B cell (primary cell): ENCODE measurements around the gene RAB3A. TPM values are rescaled to one million over a fixed set of nuclear protein-coding genes. Genes with fewer than 3 reads are reported as not detected.

Experiments used
- ATAC-seq: fragments of 200-7000 bp; cut with Tn5 transposase; one replicate; pipeline ENCODE4 v1.10.0; 2021; ENCODE audit warnings: low read depth, mild to moderate bottlenecking, moderate number of reproducible peaks, moderate library complexity
- CTCF ChIA-PET: fragments of 350-600 bp; sonication (Branson Sonifier 250); formaldehyde crosslinking; loops from one replicate; lab custom pipeline; 2021; ENCODE audit warnings: antibody characterized with exemption, inconsistent platforms; lab: Charles Lee
- POLR2A ChIA-PET: fragments of 350-600 bp; sonication (Branson Sonifier 250); formaldehyde crosslinking; loops from one replicate; lab custom pipeline; 2021; ENCODE audit warnings: antibody characterized with exemption; lab: Charles Lee
- DNase-seq: peaks from one replicate; pipeline ENCODE4 v3.0.0; 2013
- H2AFZ ChIP-seq: 2 replicates; pipeline ENCODE4 v1.6.1; 2012; ENCODE audit warnings: mild to moderate bottlenecking, low read depth, low read length; ENCODE audit not compliant: insufficient read depth, poor library complexity, severe bottlenecking
- H3K27ac ChIP-seq, 2 donors: 1 replicate in 1 of 2; 2 replicates in 1 of 2; pipeline ENCODE4 v1.5.1; 2012 to 2013; ENCODE audit warnings: low read length in 2 of 2, mild to moderate bottlenecking in 2 of 2, moderate library complexity in 1 of 2
- H3K27me3 ChIP-seq, 4 experiments: fragments of 200-600 bp in 1 of 4; sonication (generic) in 1 of 4; replicated peaks in 1 of 4; 1 replicate in 2 of 4; 2 replicates in 2 of 4; pipeline versions ENCODE4 v1.6.1 to v1.7.0; 2013 to 2016; ENCODE audit warnings: low read length in 3 of 4, mild to moderate bottlenecking in 2 of 4, mixed read lengths in 1 of 4, moderate library complexity in 1 of 4; ENCODE audit not compliant: insufficient read depth in 4 of 4, control insufficient read depth in 3 of 4; ENCODE audit errors: control extremely low read depth in 1 of 4
- H3K36me3 ChIP-seq, 2 experiments: replicated peaks in 1 of 2; 1 replicate in 1 of 2; 2 replicates in 1 of 2; pipeline versions ENCODE4 v1.6.1 to v1.7.1; 2013; ENCODE audit warnings: low read length in 1 of 2; ENCODE audit not compliant: insufficient read depth in 2 of 2, control insufficient read depth in 1 of 2; ENCODE audit errors: control extremely low read depth in 1 of 2, extremely low read depth in 1 of 2
- H3K4me1 ChIP-seq, 2 donors: fragments of 200-600 bp in 1 of 2; sonication (generic) in 1 of 2; 1 replicate in 1 of 2; 2 replicates in 1 of 2; pipeline versions ENCODE4 v1.5.1 to v1.6.1; 2013 to 2017; ENCODE audit warnings: low read length in 2 of 2; ENCODE audit not compliant: control insufficient read depth in 2 of 2, insufficient read depth in 2 of 2
- H3K4me2 ChIP-seq: replicated peaks from 2 replicates; pipeline ENCODE3; 2012; ENCODE audit warnings: mild to moderate bottlenecking, low read depth, low read length; ENCODE audit not compliant: poor library complexity, severe bottlenecking
- H3K4me3 ChIP-seq, 5 experiments: fragments of 200-600 bp in 1 of 5; sonication (generic) in 1 of 5; 1 replicate in 3 of 5; 2 replicates in 2 of 5; pipeline versions ENCODE4 v1.5.1 to v1.7.0; 2011 to 2016; ENCODE audit warnings: low read length in 4 of 5, mild to moderate bottlenecking in 4 of 5, low read depth in 2 of 5, control low read depth in 1 of 5, moderate library complexity in 1 of 5; ENCODE audit not compliant: insufficient read depth in 1 of 5; ENCODE audit errors: control extremely low read depth in 1 of 5, extremely low read depth in 1 of 5
- H3K79me2 ChIP-seq: fragments of 200-600 bp; sonication (generic); one replicate; pipeline ENCODE4 v1.6.0; 2016; ENCODE audit warnings: low read length; ENCODE audit not compliant: control insufficient read depth, insufficient read depth
- H3K9ac ChIP-seq: fragments of 200-600 bp; sonication (generic); 2 replicates; pipeline ENCODE4 v1.6.1; 2017; ENCODE audit warnings: mild to moderate bottlenecking, low read length, moderate library complexity
- H3K9me3 ChIP-seq, 3 donors: one replicate each; pipeline versions ENCODE4 v1.6.1 to v1.7.1; 2013; ENCODE audit warnings: low read length in 2 of 3; ENCODE audit not compliant: control insufficient read depth in 2 of 3, insufficient read depth in 1 of 3; ENCODE audit errors: control extremely low read depth in 1 of 3
- H4K20me1 ChIP-seq: 2 replicates; pipeline ENCODE4 v1.6.0; 2012; ENCODE audit warnings: mild to moderate bottlenecking, low read length; ENCODE audit not compliant: insufficient read depth, control insufficient read depth, poor library complexity, severe bottlenecking
- H3K27ac Mint-ChIP-seq: one replicate; pipeline ENCODE4 v1.8.0; 2021; ENCODE audit warnings: mixed read lengths
- H3K27me3 Mint-ChIP-seq: one replicate; pipeline ENCODE4 v1.8.0; 2021; ENCODE audit warnings: mixed read lengths
- H3K4me1 Mint-ChIP-seq: one replicate; pipeline ENCODE4 v1.8.0; 2021; ENCODE audit warnings: mixed read lengths
- H3K4me3 Mint-ChIP-seq: one replicate; pipeline ENCODE4 v1.8.0; 2021; ENCODE audit warnings: mixed read lengths
- H3K9me3 Mint-ChIP-seq: one replicate; pipeline ENCODE4 v1.8.0; 2022; ENCODE audit warnings: mixed read lengths; ENCODE audit not compliant: insufficient read depth
- EZH2 ChIP-seq: IDR thresholded peaks from 2 replicates; pipeline ENCODE4 v1.6.1; 2012; ENCODE audit warnings: borderline replicate concordance, low read depth, mild to moderate bottlenecking, moderate library complexity, low read length; ENCODE audit not compliant: insufficient read depth, poor library complexity, severe bottlenecking
- WGBS: methylation state at CpG from one replicate; pipeline ENCODE4 v1.1.5; 2013; ENCODE audit warnings: missing lambda C conversion rate; ENCODE audit not compliant: insufficient coverage; 5-methylcytosine and 5-hydroxymethylcytosine counted together
- intact Hi-C: fragments of 100-400 bp; cut with micrococcal nuclease; formaldehyde crosslinking; loops from one replicate; pipeline ENCODE4 v1.10.0; 2022
- polyA plus RNA-seq: library from polyadenylated mRNA; depleted of rRNA; stranded (reverse); fragments of >200 nt; gene quantifications from 2 replicates; pipeline ENCODE4 v1.2.3, GENCODE V29; 2012
- total RNA-seq, 2 donors: library from RNA; stranded (reverse); fragments of 120-200 nt in 1 of 2; gene quantifications; 1 replicate in 1 of 2; 2 replicates in 1 of 2; pipeline versions ENCODE4 v1.2.3 to v1.2.4, GENCODE V29; 2013 to 2022
- TF ChIP-seq, protein P1 (sequence below): fragments of 200-600 bp; IDR thresholded peaks from one replicate; pipeline ENCODE4 v1.8.0; 2022; ENCODE audit warnings: antibody characterized with exemption, mild to moderate bottlenecking

The RAB3A gene
- total and polyA plus RNA-seq, 2 donors (not counting 1 experiment from before 2014, with no cell fraction given): 7.7 to 10.4 TPM

GRCh38 chr19:18239303-18239702, 35.5 kb upstream of the RAB3A start:
- Histone ChIP-seq H3K27ac (no peak overlapping the region), H2AFZ (no peak overlapping the region), H3K4me3 (no peak overlapping the region), H3K79me2 (no peaks in the 10 kb centered on the region), H3K9ac (no peak overlapping the region), H4K20me1 (no peaks in the 10 kb centered on the region), H3K4me2 (no peak overlapping the region), H3K36me3 (no peaks in the 10 kb centered on the region), H3K27me3 (peaks cover 0 to 31% (median 8%) of the 10 kb centered on the region in 4 experiments), H3K9me3 (peaks cover 0 to 3% (median 0%) of the 10 kb centered on the region in 3 donors), H3K4me1 (no peaks in the 10 kb centered on the region)
- DNase-seq: no peak
- Mint-ChIP-seq H3K9me3 (no peaks in the 10 kb centered on the region), H3K27ac (no peak overlapping the region), H3K4me1 (no peaks in the 10 kb centered on the region), H3K4me3 (no peak overlapping the region), H3K27me3 (peaks cover 33% of the 10 kb centered on the region)
- WGBS: 48% methylated on average over 10 of the region's 12 CpGs
- ChIA-PET CTCF (interaction anchor here (0.7 to 5.5 kb wide), 3 partner anchors 13 to 59 kb away, joined by 3 to 37 read pairs (median 3); a partner anchor contains a TSS), POLR2A (interaction anchor here (0.7 to 1.0 kb wide), 2 partner anchors 11 to 27 kb away, joined by 3 read pairs; no protein-coding TSS in a partner anchor)
- intact Hi-C loops: no loop called here
- no peak for ATAC-seq
- TF ChIP-seq EZH2: no peak
- TF ChIP-seq, protein P1, sequence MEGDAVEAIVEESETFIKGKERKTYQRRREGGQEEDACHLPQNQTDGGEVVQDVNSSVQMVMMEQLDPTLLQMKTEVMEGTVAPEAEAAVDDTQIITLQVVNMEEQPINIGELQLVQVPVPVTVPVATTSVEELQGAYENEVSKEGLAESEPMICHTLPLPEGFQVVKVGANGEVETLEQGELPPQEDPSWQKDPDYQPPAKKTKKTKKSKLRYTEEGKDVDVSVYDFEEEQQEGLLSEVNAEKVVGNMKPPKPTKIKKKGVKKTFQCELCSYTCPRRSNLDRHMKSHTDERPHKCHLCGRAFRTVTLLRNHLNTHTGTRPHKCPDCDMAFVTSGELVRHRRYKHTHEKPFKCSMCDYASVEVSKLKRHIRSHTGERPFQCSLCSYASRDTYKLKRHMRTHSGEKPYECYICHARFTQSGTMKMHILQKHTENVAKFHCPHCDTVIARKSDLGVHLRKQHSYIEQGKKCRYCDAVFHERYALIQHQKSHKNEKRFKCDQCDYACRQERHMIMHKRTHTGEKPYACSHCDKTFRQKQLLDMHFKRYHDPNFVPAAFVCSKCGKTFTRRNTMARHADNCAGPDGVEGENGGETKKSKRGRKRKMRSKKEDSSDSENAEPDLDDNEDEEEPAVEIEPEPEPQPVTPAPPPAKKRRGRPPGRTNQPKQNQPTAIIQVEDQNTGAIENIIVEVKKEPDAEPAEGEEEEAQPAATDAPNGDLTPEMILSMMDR: no peak

DNA sequence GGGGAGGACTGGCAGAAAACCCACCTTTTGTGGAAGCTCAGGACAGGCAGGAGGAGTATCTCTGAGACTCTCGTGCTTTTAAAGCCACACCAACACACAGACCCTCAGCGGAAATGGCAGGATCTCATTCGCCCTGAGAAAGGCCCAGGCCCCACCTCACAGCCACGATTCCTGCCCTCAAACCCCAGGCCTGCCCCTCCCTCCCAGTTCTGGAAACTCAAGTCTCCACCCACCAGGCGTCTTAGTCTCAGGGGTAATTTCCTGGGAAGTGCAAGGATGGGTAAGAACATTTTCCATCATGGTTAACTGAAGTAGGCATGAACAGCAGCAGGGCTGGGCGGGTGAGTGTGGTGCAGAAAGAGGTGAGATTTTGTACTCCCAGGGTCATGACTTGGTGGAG, 30.4 kb upstream of the RAB3A start:
- WGBS: 67% methylated on average over 2 of the region's 6 CpGs
- intact Hi-C loops: no loop called here

More for the DNA sequence above, 30.4 kb upstream of the RAB3A start:
- no peak for DNase-seq
- Histone ChIP-seq H3K4me3 (no peak overlapping the region), H3K27ac (no peak overlapping the region), H3K36me3 (no peaks in the 10 kb centered on the region), H3K79me2 (no peaks in the 10 kb centered on the region), H3K4me1 (peaks cover 21 to 22% of the 10 kb centered on the region in 2 donors), H3K27me3 (peaks cover 0 to 70% (median 30%) of the 10 kb centered on the region in 4 experiments), H2AFZ (no peak overlapping the region), H3K9ac (no peak overlapping the region), H3K9me3 (peaks cover 0 to 25% (median 6%) of the 10 kb centered on the region in 3 donors), H3K4me2 (no peak overlapping the region), H4K20me1 (no peaks in the 10 kb centered on the region)
- H3K27me3 Mint-ChIP-seq: peaks cover 68% of the 10 kb centered on the region
- POLR2A ChIA-PET: no interaction called here
- CTCF ChIA-PET: interaction anchor here (3.0 kb wide), 1 partner anchor 19 kb away, joined by 10 read pairs; no protein-coding TSS in a partner anchor
- no peaks in the 10 kb centered on the region for H3K9me3 Mint-ChIP-seq
- H3K27ac Mint-ChIP-seq: no peak overlapping the region
- TF ChIP-seq, protein P1: no peak
- ATAC-seq: no peak
- H3K4me1 Mint-ChIP-seq: peaks cover 20% of the 10 kb centered on the region
- H3K4me3 Mint-ChIP-seq: no peak overlapping the region
